Loucy (cell line): Measurements from ENCODE around the gene ABHD17A.
A peak's percentile ranks its signal among the peaks of the same experiment; 100 is the strongest.

Source experiments
- CTCF ChIP-seq: fragments of 200-600 bp; sonication (generic); conservative IDR thresholded peaks from 2 replicates; pipeline ENCODE4 v1.5.1; 2014; ENCODE audit warnings: mild to moderate bottlenecking, antibody characterized with exemption, low read length
- EZH2phosphoT487 ChIP-seq: fragments of 200-600 bp; IDR thresholded peaks from 2 replicates; pipeline ENCODE4 v1.6.1; 2018; ENCODE audit warnings: antibody characterized with exemption, mild to moderate bottlenecking, moderate library complexity, borderline replicate concordance

DNA sequence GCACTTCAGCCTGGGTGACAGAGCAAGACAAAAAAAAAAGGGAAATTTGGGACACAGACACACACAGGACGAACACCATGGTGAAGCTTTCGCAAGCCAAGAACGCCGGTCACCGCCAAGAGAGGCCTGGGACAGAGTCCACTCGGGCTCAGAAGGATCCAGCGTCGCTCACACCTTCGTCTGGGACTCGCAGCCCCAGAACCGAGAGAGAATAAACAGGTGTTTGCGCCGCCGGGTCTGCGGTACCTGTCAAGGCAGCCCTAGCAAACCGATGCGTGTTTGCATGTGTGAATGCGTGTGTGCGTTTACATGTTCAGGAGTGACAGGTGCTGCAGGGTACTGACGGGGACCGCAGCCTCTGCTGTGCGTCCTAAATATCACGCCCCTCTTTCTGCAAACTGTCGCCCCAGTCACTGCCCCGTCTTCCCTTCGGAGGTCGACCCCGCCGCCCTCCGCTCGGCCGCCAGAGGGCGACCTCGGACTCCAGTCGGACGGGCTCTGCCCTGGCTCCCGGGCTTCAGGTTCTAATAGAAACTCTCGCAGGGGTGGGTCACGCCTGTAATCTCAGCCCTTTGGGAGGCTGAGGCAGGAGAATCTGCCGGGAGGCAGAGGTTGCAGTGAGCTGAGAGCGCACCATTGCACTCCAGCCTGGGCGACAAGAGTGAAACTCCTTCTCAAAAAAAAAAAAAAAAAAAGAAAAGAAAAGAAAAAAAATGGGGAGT lies 43.9 kb upstream of the ABHD17A start:
- TF ChIP-seq CTCF: peak; percentile 72
- TF ChIP-seq EZH2phosphoT487: no peak
